ENCODE results near the gene GJA1. TPM values are rescaled to one million over a fixed set of nuclear protein-coding genes. Genes with fewer than 3 reads are reported as not detected.

The GJA1 gene
- total and polyA plus RNA-seq, 4 donors, result 0.32 to 2.8 (median 1.9) TPM

DNA sequence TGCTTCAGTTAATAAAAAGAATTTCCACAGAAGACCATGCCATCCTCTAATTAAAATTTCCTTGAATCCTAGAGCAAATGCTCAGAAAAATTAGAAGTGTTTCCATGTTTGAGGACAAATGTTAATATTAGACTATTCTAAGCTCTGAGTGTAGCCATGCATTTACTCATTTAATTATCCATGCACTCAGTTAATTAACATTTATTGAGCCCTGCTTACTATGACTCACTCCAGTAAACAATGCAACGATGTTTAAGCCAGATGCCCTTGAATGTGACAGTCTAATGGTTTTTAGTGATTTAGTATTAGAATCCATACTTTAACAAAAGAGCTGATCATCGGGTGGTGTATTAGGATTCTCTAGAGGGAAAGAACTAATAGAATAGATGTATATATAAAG, 37.3 kb upstream of the GJA1 start:
- WGBS, result 71% methylated on average over 2 of the region's 2 CpGs

More for the DNA sequence above, 37.3 kb upstream of the GJA1 start:
- DNase-seq (ENCODE audit: low spot score), result no peak
- Histone ChIP-seq H3K4me3 (ENCODE audit: low read depth in 1 of 3, low read length in 3 of 3) (no peak overlapping the region), H3K27me3 (ENCODE audit: control insufficient read depth in 4 of 4, insufficient read depth in 4 of 4, low read length in 3 of 4) (peaks cover 0 to 7% (median 0%) of the 10 kb centered on the region in 4 donors), H3K4me1 (ENCODE audit: control insufficient read depth in 4 of 4, insufficient read depth in 4 of 4, low read length in 3 of 4) (no peaks in the 10 kb centered on the region), H3K9ac (ENCODE audit: low read depth in 1 of 2, low read length in 2 of 2) (no peak overlapping the region), H3K9me3 (ENCODE audit: control insufficient read depth in 4 of 4, low read length in 3 of 4) (no peaks in the 10 kb centered on the region), H3K36me3 (ENCODE audit: control insufficient read depth in 4 of 4, insufficient read depth in 3 of 4, low read depth in 1 of 4, low read length in 3 of 4) (no peaks in the 10 kb centered on the region), H3K27ac (ENCODE audit: low read depth in 1 of 2, low read length in 2 of 2) (no peak overlapping the region)
- no peak for TF ChIP-seq NR2F2 (IDR thresholded peaks at IDR 0.05)
- no peak for TF ChIP-seq FOXA2 (IDR thresholded peaks at IDR 0.05)
- TF ChIP-seq FOXA1 (IDR thresholded peaks at IDR 0.05), result no peak
- no peak for TF ChIP-seq TAF1 (conservative IDR thresholded peaks at IDR 0.05)
- no peak for TF ChIP-seq RAD21 (IDR thresholded peaks at IDR 0.05)
- no peak for TF ChIP-seq GABPA (IDR thresholded peaks at IDR 0.05 in 1 of 2, conservative IDR thresholded peaks at IDR 0.05 in 1 of 2)
- TF ChIP-seq, protein P1, sequence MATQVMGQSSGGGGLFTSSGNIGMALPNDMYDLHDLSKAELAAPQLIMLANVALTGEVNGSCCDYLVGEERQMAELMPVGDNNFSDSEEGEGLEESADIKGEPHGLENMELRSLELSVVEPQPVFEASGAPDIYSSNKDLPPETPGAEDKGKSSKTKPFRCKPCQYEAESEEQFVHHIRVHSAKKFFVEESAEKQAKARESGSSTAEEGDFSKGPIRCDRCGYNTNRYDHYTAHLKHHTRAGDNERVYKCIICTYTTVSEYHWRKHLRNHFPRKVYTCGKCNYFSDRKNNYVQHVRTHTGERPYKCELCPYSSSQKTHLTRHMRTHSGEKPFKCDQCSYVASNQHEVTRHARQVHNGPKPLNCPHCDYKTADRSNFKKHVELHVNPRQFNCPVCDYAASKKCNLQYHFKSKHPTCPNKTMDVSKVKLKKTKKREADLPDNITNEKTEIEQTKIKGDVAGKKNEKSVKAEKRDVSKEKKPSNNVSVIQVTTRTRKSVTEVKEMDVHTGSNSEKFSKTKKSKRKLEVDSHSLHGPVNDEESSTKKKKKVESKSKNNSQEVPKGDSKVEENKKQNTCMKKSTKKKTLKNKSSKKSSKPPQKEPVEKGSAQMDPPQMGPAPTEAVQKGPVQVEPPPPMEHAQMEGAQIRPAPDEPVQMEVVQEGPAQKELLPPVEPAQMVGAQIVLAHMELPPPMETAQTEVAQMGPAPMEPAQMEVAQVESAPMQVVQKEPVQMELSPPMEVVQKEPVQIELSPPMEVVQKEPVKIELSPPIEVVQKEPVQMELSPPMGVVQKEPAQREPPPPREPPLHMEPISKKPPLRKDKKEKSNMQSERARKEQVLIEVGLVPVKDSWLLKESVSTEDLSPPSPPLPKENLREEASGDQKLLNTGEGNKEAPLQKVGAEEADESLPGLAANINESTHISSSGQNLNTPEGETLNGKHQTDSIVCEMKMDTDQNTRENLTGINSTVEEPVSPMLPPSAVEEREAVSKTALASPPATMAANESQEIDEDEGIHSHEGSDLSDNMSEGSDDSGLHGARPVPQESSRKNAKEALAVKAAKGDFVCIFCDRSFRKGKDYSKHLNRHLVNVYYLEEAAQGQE (IDR thresholded peaks at IDR 0.05), result no peak
- TF ChIP-seq JUND (IDR thresholded peaks at IDR 0.05), result no peak
- no peak for TF ChIP-seq SP1 (IDR thresholded peaks at IDR 0.05)
- no peak for TF ChIP-seq EGR1 (IDR thresholded peaks at IDR 0.05; ENCODE audit: low read depth in 2 of 2)
- no peak for TF ChIP-seq HNF4G (IDR thresholded peaks at IDR 0.05)
- no peak for TF ChIP-seq HNF4A (conservative IDR thresholded peaks at IDR 0.05)
- TF ChIP-seq CTCF (IDR thresholded peaks at IDR 0.05; ENCODE audit: low read depth, low read length, missing input control), result no peak
- no peak for TF ChIP-seq MAX (IDR thresholded peaks at IDR 0.05)
- no peak for TF ChIP-seq ZBTB33 (IDR thresholded peaks at IDR 0.05)
- TF ChIP-seq ATF3 (IDR thresholded peaks at IDR 0.05), result no peak
- no peak for TF ChIP-seq RXRA (IDR thresholded peaks at IDR 0.05)
- no peak for TF ChIP-seq YY1 (IDR thresholded peaks at IDR 0.05)
